Ishikawa (cell line): Measurements from ENCODE around the gene PLK3.

Experiments
- EP300 ChIP-seq: IDR thresholded peaks from 2 replicates; pipeline ENCODE4 v1.6.1; 2012; ENCODE audit warnings: borderline replicate concordance
- NFIC ChIP-seq: IDR thresholded peaks from 2 replicates; pipeline ENCODE4 v1.6.1; 2012
- TF ChIP-seq, protein P1 (sequence below): IDR thresholded peaks from 2 replicates; pipeline ENCODE4 v1.6.1; 2012; ENCODE audit warnings: low read depth, mild to moderate bottlenecking

DNA sequence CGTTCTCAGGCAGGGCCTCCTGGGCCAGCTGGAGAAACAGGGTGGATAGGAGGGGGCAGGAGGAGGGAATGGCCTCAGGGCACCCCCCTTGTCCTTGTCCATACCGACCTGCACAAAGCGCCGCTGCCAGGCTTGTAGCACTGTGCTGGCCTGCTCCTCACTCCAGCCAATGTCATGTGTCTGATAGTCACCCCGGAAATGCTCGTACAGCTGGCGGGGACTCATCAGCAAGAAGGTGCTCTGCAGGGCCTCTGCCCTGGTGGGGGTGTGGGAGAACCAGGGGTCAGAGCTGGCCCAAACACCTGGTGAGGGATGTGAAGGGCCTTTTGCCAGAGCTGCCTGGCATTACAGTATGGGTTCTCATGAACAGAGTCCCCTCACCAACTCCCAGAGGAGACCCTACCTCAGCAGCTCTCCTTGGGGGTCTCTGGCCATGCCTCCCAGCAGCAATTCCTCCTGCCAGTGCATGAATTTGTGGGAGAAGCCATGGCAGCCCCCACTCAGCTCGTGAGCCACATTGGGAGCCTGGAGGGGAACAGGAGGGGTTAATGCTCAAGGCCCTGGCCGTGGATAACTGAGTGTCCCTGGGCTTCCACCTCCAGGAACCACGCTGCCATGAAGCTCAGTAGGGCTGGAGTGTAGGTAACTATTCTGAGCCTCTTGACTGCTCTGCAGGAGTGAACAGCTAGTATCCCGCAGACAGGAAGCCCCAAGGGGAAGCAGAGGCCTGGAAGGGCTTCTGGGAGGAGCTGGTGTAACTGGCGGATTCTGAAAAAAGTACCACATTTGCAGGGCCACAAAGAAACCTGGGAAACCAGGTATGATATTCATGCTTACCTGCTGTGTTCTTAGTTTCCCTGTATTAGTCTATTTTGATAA, 29.6 kb downstream of the PLK3 start:
- no peak for TF ChIP-seq EP300
- no peak for TF ChIP-seq NFIC
- TF ChIP-seq, protein P1, sequence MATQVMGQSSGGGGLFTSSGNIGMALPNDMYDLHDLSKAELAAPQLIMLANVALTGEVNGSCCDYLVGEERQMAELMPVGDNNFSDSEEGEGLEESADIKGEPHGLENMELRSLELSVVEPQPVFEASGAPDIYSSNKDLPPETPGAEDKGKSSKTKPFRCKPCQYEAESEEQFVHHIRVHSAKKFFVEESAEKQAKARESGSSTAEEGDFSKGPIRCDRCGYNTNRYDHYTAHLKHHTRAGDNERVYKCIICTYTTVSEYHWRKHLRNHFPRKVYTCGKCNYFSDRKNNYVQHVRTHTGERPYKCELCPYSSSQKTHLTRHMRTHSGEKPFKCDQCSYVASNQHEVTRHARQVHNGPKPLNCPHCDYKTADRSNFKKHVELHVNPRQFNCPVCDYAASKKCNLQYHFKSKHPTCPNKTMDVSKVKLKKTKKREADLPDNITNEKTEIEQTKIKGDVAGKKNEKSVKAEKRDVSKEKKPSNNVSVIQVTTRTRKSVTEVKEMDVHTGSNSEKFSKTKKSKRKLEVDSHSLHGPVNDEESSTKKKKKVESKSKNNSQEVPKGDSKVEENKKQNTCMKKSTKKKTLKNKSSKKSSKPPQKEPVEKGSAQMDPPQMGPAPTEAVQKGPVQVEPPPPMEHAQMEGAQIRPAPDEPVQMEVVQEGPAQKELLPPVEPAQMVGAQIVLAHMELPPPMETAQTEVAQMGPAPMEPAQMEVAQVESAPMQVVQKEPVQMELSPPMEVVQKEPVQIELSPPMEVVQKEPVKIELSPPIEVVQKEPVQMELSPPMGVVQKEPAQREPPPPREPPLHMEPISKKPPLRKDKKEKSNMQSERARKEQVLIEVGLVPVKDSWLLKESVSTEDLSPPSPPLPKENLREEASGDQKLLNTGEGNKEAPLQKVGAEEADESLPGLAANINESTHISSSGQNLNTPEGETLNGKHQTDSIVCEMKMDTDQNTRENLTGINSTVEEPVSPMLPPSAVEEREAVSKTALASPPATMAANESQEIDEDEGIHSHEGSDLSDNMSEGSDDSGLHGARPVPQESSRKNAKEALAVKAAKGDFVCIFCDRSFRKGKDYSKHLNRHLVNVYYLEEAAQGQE, result no peak
